HEK293 (cell line): ENCODE measurements around the gene DNAH6.

ENCODE experiments used
- MZF1 ChIP-seq: fragments of 450-650 bp; formaldehyde crosslinking; IDR thresholded peaks from 2 replicates; pipeline ENCODE4 v1.5.1; 2017; ENCODE audit warnings: missing biosample characterization, missing genetic modification characterization, borderline replicate concordance
- YY1 ChIP-seq: fragments of 450-650 bp; formaldehyde crosslinking; IDR thresholded peaks from 2 replicates; pipeline ENCODE4 v1.5.1; 2018; ENCODE audit warnings: missing biosample characterization, missing genetic modification characterization
- ZBTB8A ChIP-seq: fragments of 450-650 bp; formaldehyde crosslinking; IDR thresholded peaks from 2 replicates; pipeline ENCODE4 v1.5.1; 2016; ENCODE audit warnings: missing biosample characterization, missing genetic modification characterization
- ZFP3 ChIP-seq: fragments of 450-650 bp; formaldehyde crosslinking; IDR thresholded peaks from 2 replicates; pipeline ENCODE4 v1.5.1; 2016; ENCODE audit warnings: low read depth, missing biosample characterization, missing genetic modification characterization
- TF ChIP-seq, protein P1 (sequence below): fragments of 450-650 bp; formaldehyde crosslinking; IDR thresholded peaks from 2 replicates; pipeline ENCODE4 v1.5.1; 2016; ENCODE audit warnings: missing biosample characterization, missing genetic modification characterization
- TF ChIP-seq, protein P2 (sequence below): fragments of 450-650 bp; formaldehyde crosslinking; IDR thresholded peaks from 2 replicates; pipeline ENCODE4 v1.5.1; 2016; ENCODE audit warnings: missing biosample characterization, missing genetic modification characterization, borderline replicate concordance

DNA sequence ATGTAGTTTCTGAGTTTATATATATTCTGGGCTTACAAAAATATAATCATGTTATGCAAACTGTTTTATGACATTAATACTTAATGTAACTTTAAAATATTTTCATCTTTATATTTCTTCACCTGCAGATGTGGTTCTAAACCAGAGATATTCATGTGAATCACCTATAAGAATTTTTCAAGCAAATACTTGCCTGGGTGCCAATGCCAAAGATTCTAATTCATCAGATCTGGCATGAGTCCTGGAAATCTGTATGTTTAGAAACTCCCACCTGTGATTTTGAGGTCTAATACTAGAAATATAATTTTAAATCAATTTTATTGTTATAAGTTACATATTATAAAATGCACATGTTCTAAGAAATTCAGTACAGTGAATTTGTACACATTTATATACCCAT is 19.9 kb upstream of the DNAH6 start:
- no peak for TF ChIP-seq YY1 (tag by site-specific recombination)
- TF ChIP-seq, protein P1, sequence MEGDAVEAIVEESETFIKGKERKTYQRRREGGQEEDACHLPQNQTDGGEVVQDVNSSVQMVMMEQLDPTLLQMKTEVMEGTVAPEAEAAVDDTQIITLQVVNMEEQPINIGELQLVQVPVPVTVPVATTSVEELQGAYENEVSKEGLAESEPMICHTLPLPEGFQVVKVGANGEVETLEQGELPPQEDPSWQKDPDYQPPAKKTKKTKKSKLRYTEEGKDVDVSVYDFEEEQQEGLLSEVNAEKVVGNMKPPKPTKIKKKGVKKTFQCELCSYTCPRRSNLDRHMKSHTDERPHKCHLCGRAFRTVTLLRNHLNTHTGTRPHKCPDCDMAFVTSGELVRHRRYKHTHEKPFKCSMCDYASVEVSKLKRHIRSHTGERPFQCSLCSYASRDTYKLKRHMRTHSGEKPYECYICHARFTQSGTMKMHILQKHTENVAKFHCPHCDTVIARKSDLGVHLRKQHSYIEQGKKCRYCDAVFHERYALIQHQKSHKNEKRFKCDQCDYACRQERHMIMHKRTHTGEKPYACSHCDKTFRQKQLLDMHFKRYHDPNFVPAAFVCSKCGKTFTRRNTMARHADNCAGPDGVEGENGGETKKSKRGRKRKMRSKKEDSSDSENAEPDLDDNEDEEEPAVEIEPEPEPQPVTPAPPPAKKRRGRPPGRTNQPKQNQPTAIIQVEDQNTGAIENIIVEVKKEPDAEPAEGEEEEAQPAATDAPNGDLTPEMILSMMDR (tag by site-specific recombination): no peak
- no peak for TF ChIP-seq ZBTB8A (tag by site-specific recombination)
- TF ChIP-seq, protein P2, sequence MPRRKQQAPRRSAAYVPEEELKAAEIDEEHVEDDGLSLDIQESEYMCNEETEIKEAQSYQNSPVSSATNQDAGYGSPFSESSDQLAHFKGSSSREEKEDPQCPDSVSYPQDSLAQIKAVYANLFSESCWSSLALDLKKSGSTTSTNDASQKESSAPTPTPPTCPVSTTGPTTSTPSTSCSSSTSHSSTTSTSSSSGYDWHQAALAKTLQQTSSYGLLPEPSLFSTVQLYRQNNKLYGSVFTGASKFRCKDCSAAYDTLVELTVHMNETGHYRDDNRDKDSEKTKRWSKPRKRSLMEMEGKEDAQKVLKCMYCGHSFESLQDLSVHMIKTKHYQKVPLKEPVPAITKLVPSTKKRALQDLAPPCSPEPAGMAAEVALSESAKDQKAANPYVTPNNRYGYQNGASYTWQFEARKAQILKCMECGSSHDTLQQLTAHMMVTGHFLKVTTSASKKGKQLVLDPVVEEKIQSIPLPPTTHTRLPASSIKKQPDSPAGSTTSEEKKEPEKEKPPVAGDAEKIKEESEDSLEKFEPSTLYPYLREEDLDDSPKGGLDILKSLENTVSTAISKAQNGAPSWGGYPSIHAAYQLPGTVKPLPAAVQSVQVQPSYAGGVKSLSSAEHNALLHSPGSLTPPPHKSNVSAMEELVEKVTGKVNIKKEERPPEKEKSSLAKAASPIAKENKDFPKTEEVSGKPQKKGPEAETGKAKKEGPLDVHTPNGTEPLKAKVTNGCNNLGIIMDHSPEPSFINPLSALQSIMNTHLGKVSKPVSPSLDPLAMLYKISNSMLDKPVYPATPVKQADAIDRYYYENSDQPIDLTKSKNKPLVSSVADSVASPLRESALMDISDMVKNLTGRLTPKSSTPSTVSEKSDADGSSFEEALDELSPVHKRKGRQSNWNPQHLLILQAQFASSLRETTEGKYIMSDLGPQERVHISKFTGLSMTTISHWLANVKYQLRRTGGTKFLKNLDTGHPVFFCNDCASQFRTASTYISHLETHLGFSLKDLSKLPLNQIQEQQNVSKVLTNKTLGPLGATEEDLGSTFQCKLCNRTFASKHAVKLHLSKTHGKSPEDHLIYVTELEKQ: no peak
- TF ChIP-seq MZF1: no peak
- TF ChIP-seq ZFP3 (tag by site-specific recombination): no peak
